Mesodermal cell (in vitro differentiated cells): ENCODE measurements around the gene ACOX3.
"Not testable (repeated sequence)": the region's sequence is repeated elsewhere in the genome, so short reads cannot be mapped to it uniquely, and the experiment has no call there.

Experiments
- H3K27ac ChIP-seq: 2 replicates; pipeline ENCODE4 v1.7.0; 2013; ENCODE audit warnings: mild to moderate bottlenecking, low read depth, low read length, moderate library complexity; ENCODE audit not compliant: severe bottlenecking
- H3K36me3 ChIP-seq: 2 replicates; pipeline ENCODE4 v1.7.1; 2013; ENCODE audit warnings: mild to moderate bottlenecking, low read length, moderate library complexity; ENCODE audit not compliant: control insufficient read depth, insufficient read depth
- H3K4me1 ChIP-seq: one replicate; pipeline ENCODE4 v1.7.1; 2013; ENCODE audit warnings: mild to moderate bottlenecking, low read length; ENCODE audit not compliant: insufficient read depth, control insufficient read depth, poor library complexity, severe bottlenecking
- H3K4me3 ChIP-seq: 2 replicates; pipeline ENCODE4 v1.7.0; 2013; ENCODE audit warnings: low read length, control low read depth, mild to moderate bottlenecking; ENCODE audit not compliant: insufficient read depth, poor library complexity, severe bottlenecking; ENCODE audit errors: extremely low read depth
- H3K9me3 ChIP-seq: 2 replicates; pipeline ENCODE4 v1.7.1; 2013; ENCODE audit warnings: mild to moderate bottlenecking, low read length, moderate library complexity; ENCODE audit not compliant: control insufficient read depth
- WGBS, 2 experiments: methylation state at CpG; one replicate each; pipeline ENCODE4 v1.1.5; 2013; ENCODE audit warnings: missing lambda C conversion rate in 2 of 2; ENCODE audit not compliant: insufficient coverage in 2 of 2; 5-methylcytosine and 5-hydroxymethylcytosine counted together

The ACOX3 gene

GRCh38 chr4:8412288-8412687 lies 28.2 kb downstream of the ACOX3 start:
- Histone ChIP-seq H3K27ac (no peak overlapping the region), H3K4me1 (peaks cover 4% of the 10 kb centered on the region), H3K36me3 (peaks cover 41% of the 10 kb centered on the region), H3K4me3 (no peak overlapping the region), H3K9me3 (no peaks in the 10 kb centered on the region)
- WGBS, 2 experiments = 100% methylated on average over 4 to 5 of the region's 5 CpGs

- no peaks in the 10 kb centered on the region for H3K9me3 ChIP-seq
- no peak overlapping the region for H3K27ac ChIP-seq
- H3K36me3 ChIP-seq = peaks cover 42% of the 10 kb centered on the region
- no peak overlapping the region for H3K4me3 ChIP-seq
- WGBS, 2 experiments = 92 to 95% methylated on average over 9 to 11 of the region's 13 CpGs
- peaks cover 4% of the 10 kb centered on the region for H3K4me1 ChIP-seq
Observed at GRCh38 chr4:8411351-8412180, 29.0 kb downstream of the ACOX3 start.

- WGBS, 2 experiments = 67 to 71% methylated on average over 24 of the region's 26 CpGs
Observed at GRCh38 chr4:8410641-8411271, 29.8 kb downstream of the ACOX3 start.

GRCh38 chr4:8410066-8410625 lies 30.4 kb downstream of the ACOX3 start:
- Histone ChIP-seq H3K36me3 (peaks cover 45% of the 10 kb centered on the region), H3K9me3 (no peaks in the 10 kb centered on the region), H3K4me1 (peaks cover 4% of the 10 kb centered on the region), H3K27ac (no peak overlapping the region), H3K4me3 (no peak overlapping the region)
- 92 to 95% methylated on average over 9 of the region's 9 CpGs for WGBS, 2 experiments

More at GRCh38 chr4:8410641-8411271, 29.8 kb downstream of the ACOX3 start:
- no peak overlapping the region for H3K4me3 ChIP-seq
- H3K36me3 ChIP-seq = peaks cover 45% of the 10 kb centered on the region
- H3K9me3 ChIP-seq = no peaks in the 10 kb centered on the region
- no peak overlapping the region for H3K27ac ChIP-seq
- peaks cover 4% of the 10 kb centered on the region for H3K4me1 ChIP-seq

- Histone ChIP-seq H3K4me1 (peaks cover 4% of the 10 kb centered on the region), H3K9me3 (no peaks in the 10 kb centered on the region), H3K27ac (no peak overlapping the region), H3K36me3 (peaks cover 39% of the 10 kb centered on the region), H3K4me3 (no peak overlapping the region)
- 93 to 94% methylated on average over 8 to 15 of the region's 17 CpGs for WGBS, 2 experiments
Observed at GRCh38 chr4:8409264-8410065, 31.1 kb downstream of the ACOX3 start.

- Histone ChIP-seq H3K4me1 (peaks cover 7% of the 10 kb centered on the region), H3K27ac (no peak overlapping the region), H3K4me3 (no peak overlapping the region), H3K36me3 (peaks cover 37% of the 10 kb centered on the region), H3K9me3 (no peaks in the 10 kb centered on the region)
- 92 to 93% methylated on average over 5 to 7 of the region's 9 CpGs for WGBS, 2 experiments
Observed at GRCh38 chr4:8407756-8408155, 32.8 kb downstream of the ACOX3 start.

- H3K27ac ChIP-seq = no peak overlapping the region
- WGBS, 2 experiments = 91 to 95% methylated on average over 14 of the region's 14 CpGs
- peaks cover 9% of the 10 kb centered on the region for H3K4me1 ChIP-seq
- no peaks in the 10 kb centered on the region for H3K9me3 ChIP-seq
- H3K4me3 ChIP-seq = no peak overlapping the region
- peaks cover 37% of the 10 kb centered on the region for H3K36me3 ChIP-seq
Observed at GRCh38 chr4:8407316-8407715, 33.2 kb downstream of the ACOX3 start.

- peaks cover 37% of the 10 kb centered on the region for H3K36me3 ChIP-seq
- not testable (repeated sequence) for H3K4me3 ChIP-seq, H3K4me1 ChIP-seq, H3K9me3 ChIP-seq, H3K27ac ChIP-seq
- WGBS, 2 experiments = 79 to 80% methylated on average over 3 to 6 of the region's 7 CpGs
Observed at GRCh38 chr4:8406887-8407286, 33.6 kb downstream of the ACOX3 start.

- WGBS, 2 experiments = 94 to 95% methylated on average over 7 to 9 of the region's 9 CpGs
- Histone ChIP-seq H3K27ac (no peak overlapping the region), H3K4me3 (no peak overlapping the region), H3K9me3 (no peaks in the 10 kb centered on the region), H3K4me1 (peaks cover 9% of the 10 kb centered on the region), H3K36me3 (peaks cover 37% of the 10 kb centered on the region)
Observed at GRCh38 chr4:8405516-8405875, 35.0 kb downstream of the ACOX3 start.

GRCh38 chr4:8404791-8405515 lies 35.6 kb downstream of the ACOX3 start:
- H3K27ac ChIP-seq = no peak overlapping the region
- 91 to 99% methylated on average over 10 to 12 of the region's 14 CpGs for WGBS, 2 experiments
- peaks cover 35% of the 10 kb centered on the region for H3K36me3 ChIP-seq
- H3K4me1 ChIP-seq = peaks cover 8% of the 10 kb centered on the region
- no peak overlapping the region for H3K4me3 ChIP-seq
- no peaks in the 10 kb centered on the region for H3K9me3 ChIP-seq
